OCI-LY3 (cell line): ENCODE results near the gene SGCA.

Experiments
- EZH2phosphoT487 ChIP-seq: fragments of 200-600 bp; shearing (Covaris generic); IDR thresholded peaks from 2 replicates; pipeline ENCODE4 v1.6.1; 2018; ENCODE audit warnings: antibody characterized with exemption, mixed run types, low read depth
- TF ChIP-seq, protein P1 (sequence below): fragments of 200-600, 300-600 bp; sonication (generic); IDR thresholded peaks from 2 replicates; pipeline ENCODE4 v1.5.1; 2014; ENCODE audit warnings: antibody characterized with exemption, low read length, low read depth

- TF ChIP-seq, protein P1, sequence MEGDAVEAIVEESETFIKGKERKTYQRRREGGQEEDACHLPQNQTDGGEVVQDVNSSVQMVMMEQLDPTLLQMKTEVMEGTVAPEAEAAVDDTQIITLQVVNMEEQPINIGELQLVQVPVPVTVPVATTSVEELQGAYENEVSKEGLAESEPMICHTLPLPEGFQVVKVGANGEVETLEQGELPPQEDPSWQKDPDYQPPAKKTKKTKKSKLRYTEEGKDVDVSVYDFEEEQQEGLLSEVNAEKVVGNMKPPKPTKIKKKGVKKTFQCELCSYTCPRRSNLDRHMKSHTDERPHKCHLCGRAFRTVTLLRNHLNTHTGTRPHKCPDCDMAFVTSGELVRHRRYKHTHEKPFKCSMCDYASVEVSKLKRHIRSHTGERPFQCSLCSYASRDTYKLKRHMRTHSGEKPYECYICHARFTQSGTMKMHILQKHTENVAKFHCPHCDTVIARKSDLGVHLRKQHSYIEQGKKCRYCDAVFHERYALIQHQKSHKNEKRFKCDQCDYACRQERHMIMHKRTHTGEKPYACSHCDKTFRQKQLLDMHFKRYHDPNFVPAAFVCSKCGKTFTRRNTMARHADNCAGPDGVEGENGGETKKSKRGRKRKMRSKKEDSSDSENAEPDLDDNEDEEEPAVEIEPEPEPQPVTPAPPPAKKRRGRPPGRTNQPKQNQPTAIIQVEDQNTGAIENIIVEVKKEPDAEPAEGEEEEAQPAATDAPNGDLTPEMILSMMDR = no peak
- TF ChIP-seq EZH2phosphoT487 = no peak
These were observed 5.0 kb downstream of the SGCA start for GRCh38 chr17:50170662-50171370.
